Stimulated activated CD8-positive, alpha-beta memory T cell treated with anti-CD3 and anti-CD28 coated beads, Interleukin-4, amount 100 ng/mL, for 48 hours (primary cell): Measurements from ENCODE around the gene NPAS4.
A peak's percentile ranks its signal among the peaks of the same experiment; 100 is the strongest.
"Not testable (repeated sequence)": the region's sequence is repeated elsewhere in the genome, so short reads cannot be mapped to it uniquely, and the experiment has no call there.

Experiments used
- DNase-seq: peaks from one replicate; pipeline ENCODE4 v3.0.0-alpha.2; 2020

NPAS4 gene

DNA sequence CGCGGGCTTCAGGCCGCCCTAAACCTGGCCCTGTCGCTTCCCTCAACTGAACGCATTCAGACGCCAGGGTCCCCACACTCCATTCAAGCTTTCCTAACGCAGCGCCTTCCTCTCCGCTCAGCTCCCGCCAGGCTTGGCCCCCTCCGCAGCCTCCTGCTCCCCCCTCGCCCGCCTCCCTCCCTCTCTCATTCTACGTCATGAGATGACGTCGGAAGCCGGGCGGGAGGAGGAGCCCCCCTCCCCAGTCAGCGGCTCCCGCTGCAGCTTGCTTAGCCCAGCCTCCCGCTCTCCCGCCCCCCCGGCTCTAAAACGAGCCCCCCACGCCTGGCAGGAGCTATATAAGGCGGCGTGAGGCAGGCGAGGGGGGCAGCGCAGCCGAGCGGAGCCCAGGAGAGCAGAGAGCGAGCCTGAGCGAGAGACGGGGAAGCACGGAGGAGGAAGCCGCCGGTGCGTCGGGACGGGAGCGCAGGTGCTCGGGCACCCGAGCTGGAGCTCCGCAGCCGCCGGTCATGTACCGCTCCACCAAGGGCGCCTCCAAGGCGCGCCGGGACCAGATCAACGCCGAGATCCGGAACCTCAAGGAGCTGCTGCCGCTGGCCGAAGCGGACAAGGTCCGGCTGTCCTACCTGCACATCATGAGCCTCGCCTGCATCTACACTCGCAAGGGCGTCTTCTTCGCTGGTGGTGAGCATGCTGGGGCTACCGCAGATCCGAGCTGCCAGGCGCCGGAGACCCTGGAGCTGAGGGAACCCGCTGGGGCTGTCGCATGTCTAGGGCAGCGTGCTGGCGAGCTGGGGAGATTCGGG is at the start of gene NPAS4:
TSS of gene NPAS4 (plus strand) at position 365 of the 806 bp plus-strand sequence. CDS start at position 510, 145 bp downstream.
- no peak for DNase-seq

DNA sequence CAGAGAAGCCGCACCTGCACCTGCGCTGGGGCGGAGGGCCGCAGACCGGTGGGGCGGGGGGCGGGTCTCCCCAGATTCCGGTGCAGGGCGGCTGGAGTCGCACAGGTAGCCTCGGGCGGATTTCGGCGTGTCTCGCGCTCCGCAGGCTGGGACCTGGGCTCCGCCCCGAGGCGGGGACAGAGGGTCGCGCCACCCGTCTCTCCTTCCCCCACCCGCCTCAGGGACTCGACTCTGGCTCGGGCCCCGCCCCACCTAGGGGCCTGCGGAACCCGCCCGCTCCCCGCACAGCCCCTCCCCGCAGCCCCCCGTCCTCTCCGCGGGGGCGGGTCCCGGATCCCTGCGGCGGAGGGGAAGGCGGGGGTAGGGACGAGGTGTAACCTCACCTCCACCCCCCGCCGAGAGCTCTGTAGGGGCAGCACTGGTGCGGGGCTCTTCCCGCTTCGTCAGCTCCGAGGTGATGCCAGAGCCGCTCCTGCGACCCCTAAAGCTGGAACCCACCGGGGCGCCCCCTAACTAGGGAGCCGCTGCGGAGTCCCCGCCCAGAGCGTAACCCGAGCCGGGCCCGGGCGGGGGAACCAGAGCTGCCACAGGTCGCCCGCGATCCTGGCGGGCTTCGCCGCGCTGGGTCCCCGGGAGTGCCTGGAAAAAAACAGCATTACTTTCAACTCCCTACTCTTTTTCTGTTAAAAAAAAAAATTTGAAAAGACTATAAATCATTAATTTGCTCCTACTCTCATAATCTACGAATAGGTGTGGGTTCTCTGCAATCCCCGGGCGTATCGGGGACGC is 49.0 kb upstream of the NPAS4 start, which contains the start of gene SLC29A2:
TSS of gene SLC29A2 (minus strand) at position 134 of the 789 bp plus-strand sequence. CDS start 169 bp downstream, outside the sequence.
- peak; percentile 86 for DNase-seq

DNA sequence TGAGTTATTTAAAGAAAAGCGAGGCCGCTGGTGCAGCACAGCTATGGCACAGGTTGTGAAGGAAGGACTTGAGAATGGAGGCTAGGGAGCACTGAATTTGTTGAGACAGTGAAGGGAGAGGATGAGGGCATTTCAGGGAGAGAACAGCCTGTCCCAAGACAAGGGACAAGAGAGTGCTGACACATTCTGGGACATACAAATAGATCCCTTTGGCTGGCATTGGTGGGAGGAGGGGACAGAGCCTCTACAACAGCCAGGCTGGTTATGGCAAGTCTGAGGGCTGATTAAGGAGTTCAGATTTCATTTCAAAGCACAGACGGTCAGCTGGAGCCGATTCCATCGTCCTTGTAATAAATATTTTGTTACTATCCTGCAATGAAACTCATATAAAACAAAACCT is 47.6 kb upstream of the NPAS4 start:
- no peak for DNase-seq

DNA sequence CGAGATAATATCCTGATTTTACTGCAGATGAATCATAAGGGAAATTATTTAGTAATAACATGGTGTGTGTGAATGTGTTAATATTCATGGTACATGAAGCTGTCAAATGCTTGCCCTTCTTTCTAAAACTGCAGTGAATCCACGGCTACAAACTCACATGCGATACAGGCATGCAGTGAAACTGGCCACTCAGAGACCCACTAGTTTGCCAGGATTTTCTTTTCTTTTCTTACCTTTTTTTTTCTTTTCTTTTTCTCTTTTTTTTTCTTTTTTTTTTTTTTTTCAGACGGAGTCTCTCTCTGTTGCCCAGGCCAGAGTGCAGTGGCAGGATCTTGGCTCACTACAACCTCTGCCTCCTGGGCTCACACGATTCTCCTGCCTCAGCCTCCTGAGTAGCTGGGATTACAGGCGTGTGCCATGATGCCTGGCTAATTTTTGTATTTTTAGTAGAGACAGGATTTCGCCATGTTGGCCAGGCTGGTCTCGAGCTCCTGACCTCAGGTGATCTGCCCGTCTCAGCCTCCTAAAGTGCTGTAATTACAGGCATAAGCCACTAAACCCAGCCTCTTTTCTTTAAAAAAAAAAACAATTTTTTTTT is 47.0 kb upstream of the NPAS4 start:
- DNase-seq: not testable (repeated sequence)

DNA sequence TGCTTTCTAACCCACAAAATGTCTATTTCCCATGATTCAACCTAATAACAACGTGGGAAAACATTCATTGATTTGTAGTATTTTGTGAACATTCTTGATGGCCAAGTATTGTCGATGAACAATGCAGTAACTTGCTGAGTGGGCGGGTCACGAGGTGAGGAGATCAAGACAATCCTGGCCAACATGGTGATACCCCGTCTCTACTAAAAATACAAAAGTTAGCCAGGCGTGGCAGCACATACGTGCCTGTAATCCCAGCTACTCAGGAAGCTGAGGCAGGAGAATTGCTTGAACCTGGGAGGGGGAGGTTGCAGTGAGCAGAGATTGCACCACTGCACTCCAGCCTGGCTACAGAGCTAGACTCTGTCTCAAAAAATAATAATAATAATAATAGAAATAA is 40.6 kb upstream of the NPAS4 start:
- DNase-seq: not testable (repeated sequence)

DNA sequence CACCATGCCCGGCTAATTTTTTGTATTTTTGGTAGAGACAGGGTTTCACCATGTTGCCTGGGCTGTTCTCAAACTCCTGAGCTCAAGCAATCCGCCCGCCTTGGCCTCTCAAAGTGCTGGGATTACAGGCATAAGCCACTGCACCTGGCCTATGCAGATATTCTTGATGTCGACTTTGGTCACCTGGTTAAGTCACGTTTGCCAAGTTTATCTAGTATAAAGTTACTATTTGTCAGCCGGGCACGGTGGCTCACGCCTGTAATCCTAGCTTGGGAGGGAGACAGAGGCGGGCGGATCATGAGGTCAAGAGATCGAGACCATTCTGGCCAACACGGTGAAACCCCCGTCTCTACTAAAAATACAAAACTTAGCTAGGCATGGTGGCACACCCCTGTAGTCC is 36.5 kb upstream of the NPAS4 start:
- not testable (repeated sequence) for DNase-seq

DNA sequence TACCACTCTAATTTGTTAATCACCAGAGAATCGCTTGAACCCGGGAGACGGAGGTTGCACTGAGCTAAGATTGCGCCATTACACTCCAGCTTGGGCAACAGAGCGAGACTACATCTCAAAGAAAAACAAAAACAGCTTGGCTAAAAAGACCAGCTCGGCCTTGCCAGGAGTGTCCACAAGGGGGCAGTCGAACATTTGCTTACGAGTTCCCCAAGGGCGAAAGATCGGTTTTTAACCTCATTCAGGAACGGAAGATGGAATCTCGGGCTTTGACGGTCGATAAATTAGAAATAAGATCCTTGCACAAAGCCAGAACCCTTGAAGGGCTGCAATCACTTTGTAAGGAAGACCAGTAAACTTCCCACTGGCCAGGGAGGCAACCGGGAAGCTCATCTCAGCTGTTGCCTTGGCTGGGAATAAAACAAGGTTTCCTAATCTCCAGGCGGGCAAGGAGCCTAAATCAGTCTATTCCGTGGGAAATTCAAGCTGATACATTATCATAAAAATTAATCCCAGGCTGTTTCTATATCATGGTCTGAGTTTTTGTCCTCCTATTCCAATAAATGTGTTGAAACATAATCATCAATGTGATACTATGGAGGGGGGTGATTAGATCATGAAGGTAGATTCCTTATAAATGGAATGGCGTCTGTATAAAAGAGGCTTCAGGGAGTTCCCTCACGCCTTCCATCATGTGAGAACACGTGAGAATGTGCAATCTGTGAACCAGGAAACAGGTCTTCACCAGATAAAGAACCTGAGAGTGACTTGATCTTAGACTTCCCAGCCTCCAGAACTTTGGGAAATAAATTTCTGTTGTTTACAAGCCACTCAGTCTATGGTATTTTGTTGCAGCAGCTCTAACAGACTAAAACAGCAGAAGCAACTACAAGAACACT is 34.4 kb upstream of the NPAS4 start:
- DNase-seq: peak; percentile 95

DNA sequence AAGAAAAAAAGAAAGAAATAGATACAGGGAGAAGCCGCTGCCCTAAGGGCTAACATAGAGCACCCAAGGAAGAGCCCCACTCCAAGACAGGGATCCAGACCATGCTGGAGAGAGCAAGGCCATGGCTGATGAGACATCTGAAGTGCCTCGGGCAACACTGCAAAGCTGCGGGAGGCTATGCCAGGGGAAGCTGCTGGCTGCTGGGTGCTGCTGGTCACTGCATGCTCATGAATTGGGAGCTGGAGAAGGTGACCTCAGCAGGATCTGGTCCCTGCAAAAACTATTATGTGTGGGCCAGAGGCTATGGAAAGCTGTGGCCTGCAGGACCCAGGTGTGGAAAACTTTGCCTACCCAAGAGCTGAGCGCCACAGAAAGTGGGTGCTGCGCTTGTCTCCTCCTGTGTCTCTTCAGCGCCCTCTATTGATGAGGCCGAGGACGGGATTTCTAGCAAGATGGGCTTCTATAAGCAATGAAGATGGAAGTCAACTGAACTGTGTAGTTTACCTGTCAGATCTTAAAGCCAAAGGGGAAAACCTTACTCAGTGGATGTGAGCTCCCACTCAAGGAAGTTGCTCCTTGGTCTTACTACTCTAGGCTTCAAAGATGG is 32.0 kb upstream of the NPAS4 start:
- DNase-seq: peak; percentile 83

DNA sequence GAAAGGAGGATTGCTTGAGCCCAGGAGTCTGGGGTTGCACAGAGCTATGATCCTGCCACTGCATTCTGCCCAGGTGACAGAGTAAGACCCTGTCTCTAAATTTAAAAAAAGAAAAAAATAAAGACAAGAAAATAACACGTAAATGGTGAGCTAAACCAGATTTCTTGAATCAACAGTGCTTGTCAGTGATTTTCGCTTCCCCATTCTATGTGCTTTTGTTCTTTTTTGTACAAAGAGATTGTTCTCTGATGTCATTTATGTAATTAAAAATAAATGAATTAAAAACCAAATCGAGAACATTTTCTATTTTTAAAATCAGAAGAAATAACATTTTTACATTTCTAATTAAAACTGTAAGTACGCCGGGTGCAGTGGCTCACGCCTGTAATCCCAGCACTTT is 29.5 kb upstream of the NPAS4 start:
- no peak for DNase-seq

DNA sequence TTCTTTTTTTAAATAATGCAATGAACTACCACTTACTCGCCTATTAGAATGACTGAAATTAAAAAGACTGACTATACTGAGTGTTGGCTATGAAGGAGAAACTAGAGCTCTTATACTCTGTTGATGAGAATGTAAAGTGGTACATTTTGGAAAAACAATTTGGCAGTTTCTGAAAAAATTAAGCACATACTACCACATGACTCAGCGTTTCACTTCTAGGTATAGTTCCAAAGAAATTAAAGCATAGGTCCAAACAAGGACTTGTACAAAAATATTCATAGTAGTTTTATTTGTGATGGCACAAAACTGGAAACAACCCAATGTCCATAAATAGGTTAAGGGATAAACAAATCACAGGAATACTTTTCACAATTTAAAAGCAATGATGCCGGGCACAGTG is 26.9 kb upstream of the NPAS4 start:
- no peak for DNase-seq

DNA sequence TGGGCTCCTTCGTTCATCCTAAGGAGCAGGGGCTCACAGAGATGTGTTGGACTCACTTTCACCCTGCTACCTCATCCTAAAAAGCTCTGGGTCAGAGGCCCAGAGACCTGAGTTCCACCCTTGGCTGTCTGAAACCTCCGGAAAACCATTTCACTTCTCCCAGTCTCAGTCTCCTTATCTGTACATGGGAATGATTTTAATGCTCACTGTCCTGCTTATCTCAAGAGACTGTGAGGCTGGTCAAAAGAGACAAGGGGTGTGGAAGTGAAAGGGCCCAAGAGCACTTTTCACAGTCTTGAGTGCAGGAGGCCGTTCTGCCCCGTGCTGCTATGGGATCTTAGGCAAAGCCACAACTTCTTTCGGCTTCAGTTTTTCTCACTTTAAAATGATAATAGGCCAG is 13.2 kb upstream of the NPAS4 start:
- no peak for DNase-seq

DNA sequence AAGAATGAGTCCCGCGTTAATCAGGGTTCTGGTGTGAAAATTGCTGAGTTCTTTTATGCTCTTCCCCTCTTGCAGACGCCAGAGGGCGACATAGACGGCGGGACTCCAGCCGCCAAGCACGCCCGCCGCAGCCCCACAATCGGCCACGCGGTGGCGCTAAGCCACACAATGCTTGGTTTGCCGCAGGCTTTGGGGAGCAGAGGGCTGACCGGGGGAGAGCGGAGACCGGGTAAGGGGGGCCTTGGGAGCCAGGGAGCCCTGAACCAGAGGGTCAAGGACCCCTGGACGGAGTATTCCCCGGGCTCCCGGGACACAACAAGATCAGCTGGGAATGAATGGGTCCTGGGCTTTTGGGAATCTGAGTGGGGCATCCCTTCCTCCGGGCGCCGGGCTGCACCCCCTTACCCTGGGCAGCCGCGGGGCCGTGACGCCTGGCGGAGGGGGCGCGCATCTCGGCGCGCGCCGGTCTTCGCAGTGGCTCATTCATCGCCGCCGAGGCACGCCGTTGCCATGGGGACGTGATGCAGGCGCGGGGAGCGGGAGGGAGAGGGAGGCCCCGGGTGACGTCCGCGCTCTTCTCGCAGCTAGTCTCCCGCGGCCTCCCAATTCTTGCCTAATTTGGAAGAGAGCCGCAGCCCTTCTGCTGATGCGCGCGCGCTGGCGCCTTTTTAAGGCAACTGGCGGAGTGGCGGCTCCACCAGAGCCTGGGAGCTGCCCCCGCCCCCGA is 12.2 kb upstream of the NPAS4 start:
- DNase-seq: peak; percentile 98

DNA sequence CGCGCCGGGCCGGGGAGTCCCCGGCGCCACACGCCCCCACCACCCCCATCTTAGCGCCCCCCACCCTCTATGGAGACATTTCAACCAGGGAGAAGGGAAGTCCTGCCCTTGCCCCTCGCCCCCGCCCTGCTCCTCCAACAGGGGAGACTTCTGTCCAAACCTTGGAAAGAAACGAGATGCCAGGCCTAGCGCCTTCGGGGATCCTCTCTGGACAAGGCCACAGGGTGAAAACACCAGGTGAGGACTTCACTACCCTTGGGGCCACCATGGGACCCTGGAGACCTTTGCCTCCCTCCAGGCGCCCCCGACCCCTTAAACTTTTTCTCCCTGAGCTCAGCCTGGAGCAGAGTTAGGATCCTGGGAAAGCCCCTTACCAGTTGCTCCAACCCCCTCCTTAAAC is 11.6 kb upstream of the NPAS4 start:
- no peak for DNase-seq

DNA sequence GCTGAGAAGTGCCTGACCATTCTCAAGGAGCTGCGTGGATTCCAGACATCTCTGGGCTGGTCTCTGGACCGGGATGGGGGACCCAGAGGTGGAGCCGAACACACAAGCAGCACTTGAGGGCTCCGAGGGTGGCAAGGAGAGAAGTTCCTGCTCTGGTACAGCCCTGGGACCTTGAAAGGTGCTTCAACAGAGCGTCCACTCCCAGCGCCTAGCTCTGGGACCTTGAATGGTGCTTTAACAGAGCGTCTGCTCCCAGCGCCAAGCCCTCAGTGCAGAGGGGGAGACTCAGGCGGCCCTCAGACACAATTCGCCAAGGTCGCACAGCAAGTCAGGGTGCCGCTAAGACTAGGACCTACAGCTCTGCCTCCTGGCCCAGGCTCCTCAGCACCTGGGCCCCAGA is 10.6 kb upstream of the NPAS4 start:
- DNase-seq: no peak

DNA sequence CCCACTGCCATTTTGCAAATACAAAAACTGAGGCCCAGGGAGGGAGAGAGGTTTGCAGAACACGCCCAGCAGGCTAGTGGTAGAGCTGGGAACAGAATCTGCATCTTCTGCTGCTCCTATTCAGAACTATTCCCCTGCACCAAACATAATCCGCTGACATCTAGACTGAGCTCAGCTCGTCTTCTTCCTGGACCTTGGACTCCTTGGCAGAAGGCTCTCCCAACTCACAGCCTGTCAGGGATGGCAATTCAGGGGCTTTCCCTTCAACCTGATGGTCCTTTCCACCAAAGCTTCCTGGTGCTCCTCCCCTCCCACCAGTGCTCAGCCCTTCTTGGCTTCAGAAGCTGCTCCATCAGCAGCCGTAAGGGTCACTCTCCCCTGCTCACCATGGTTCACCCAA is 9.5 kb upstream of the NPAS4 start:
- no peak for DNase-seq

DNA sequence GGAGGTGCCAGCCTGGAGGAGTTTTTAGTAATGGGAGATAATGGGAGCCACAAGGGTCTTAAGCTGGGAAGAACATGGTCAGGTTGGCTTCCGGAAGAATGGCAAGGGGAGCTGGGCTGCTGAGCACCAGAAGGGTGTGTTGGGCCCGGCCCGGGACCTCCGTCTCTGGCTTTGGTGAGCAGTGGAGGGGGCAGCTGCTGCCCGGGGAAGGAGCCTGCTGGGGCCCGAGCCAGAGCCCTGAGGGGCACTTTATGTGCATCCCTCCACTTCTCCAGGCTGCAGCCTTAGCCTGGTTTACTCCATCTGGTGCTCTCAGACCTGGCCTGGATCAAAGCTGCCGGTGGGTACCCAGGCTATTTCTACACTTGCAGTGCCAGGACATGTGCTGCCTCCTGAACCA is 8.7 kb upstream of the NPAS4 start:
- no peak for DNase-seq

DNA sequence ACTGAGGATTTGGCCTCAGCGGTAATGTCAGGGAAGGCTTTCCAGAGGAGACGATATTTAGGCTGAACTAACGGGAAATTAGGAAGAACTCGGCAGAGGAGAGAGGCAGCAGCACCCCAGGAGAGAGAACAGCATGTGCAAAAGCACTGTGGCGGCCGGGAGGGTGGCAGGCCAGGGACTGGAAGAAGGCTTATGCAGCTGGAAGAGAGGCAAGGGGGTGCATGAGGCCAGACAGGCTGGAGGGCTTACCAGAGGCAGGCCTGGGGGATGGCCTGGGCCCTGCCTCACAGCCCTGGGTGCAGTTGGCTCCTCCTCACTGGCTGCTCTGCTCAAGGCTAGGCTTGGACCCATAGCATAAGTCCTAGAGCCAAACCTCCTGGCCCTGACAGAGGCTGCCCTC is 7.7 kb upstream of the NPAS4 start:
- no peak for DNase-seq

DNA sequence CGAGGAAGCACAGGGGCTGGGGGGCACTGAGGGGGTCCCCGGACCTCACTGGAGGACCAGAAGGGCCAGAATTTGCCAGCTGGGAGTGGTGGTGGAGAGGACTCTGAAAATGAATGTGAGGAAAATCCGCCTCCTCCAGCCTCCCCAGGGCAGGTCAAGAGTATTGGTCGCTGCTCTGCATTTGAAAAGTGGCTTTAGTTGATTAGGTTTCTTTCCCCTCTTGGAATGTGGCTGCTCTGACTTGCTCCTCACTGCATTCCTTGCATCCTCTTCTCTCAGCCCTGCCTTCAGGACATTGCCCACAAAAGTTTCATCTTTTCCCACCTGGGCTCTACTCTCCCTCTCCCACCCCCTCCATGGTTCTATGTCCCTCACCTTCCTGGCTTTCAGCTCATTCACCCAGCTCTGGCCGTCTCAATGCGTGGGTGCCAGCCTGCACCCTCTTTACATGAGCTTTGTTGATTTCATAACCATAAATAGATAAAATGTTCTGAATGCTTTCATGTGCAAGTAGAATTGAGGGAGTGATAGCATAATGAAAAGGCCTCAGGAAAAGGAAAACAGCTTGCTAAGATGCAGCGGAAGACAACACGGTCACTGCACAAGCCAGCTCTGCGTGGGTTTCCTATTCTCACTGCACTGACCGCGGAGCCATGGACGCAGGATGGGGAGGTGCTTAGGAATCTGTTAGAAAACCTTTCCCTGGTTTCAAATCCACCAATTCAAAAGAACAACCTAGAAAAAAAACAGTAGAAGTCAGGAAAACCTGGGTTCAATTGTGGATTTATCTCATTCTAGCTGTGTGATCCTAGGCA is 6.5 kb upstream of the NPAS4 start:
- DNase-seq: no peak

DNA sequence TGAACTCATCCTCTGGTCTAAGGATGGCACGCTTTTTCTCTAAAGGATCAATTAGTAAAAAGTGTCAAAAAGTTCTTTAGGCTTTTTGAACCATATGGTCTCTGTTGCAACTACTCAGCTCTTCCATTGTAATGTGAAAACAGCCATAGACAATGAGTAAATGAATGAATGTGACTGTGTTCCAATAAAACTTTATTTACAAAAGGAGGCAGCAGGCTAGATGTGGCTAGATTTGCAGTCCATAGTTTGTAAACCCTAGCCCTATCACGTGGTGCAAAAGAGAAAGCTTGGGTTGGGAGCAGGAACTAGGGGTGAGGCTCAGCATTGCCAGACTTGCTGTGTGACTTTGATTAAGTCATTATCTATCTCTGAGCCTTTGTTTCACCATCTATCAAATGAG is 5.4 kb upstream of the NPAS4 start:
- DNase-seq: no peak

DNA sequence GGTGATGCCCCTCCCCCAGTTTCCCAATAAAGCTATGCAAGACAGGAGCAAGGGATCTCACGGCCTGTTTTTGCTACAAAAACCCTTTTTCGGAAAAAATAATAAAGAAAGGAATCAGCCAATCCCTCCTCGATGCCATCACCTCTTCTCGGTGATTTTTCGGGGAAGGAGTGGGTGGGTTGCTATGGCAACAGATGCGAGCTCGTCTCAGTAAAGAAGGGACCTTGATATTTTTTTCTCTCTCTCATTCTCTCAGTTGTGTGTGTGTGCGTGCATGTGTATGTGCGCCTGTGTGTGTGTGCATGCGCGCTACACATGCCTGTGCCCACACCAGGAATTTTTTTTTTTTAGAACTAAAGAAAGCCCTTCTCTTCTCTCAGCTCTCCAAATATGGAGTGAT is 3.8 kb upstream of the NPAS4 start:
- peak; percentile 58 for DNase-seq
